Measurements from ENCODE around the gene RPGR.

RPGR gene

GRCh38 chrX:38327775-38328081, 419 bp upstream of the RPGR start:
- TF ChIP-seq POLR2AphosphoS5 (IDR thresholded peaks at IDR 0.05; ENCODE audit: low read depth, low read length) (no peak), POU2F2 (IDR thresholded peaks at IDR 0.05; ENCODE audit: low read depth, low read length) (no peak), POLR2A (IDR thresholded peaks at IDR 0.05; ENCODE audit: low read depth, low read length) (no peak)
- no peak for DNase-seq (ENCODE audit: insufficient read length, low spot score)
- FAIRE-seq, result no peak

DNA sequence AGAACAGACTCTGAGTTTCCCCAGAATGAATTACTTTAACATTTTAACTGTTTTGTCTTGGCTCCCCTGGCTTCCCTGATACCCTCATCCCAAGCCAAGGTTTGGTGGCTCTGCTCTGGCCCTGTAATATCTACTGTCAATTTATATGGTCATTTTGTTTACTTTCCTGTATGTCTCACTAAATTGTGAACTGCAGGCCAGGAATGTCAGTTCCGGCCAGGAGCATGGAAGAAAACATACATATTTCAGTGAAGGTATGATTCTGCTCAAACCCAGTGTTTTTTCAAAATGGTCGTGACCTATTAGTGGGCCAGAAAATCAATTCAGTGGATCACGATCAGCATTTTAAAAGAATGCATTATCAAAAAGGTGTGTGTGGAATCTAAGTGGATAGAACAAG, 1.2 kb downstream of the RPGR start:
- TF ChIP-seq TAF1 (IDR thresholded peaks at IDR 0.05; ENCODE audit: low read depth, low read length) (no peak), POU2F2 (IDR thresholded peaks at IDR 0.05; ENCODE audit: low read depth, low read length) (no peak), PAX5 (IDR thresholded peaks at IDR 0.05; ENCODE audit: insufficient read depth, low read length, severe bottlenecking) (no peak), POLR2A (IDR thresholded peaks at IDR 0.05; ENCODE audit: low read depth, low read length) (no peak), SPI1 (IDR thresholded peaks at IDR 0.05; ENCODE audit: low read depth, low read length) (no peak), POLR2AphosphoS5 (IDR thresholded peaks at IDR 0.05; ENCODE audit: low read depth, low read length) (no peak)
- FAIRE-seq, result no peak
- no peak for DNase-seq (ENCODE audit: insufficient read length, low spot score)

DNA sequence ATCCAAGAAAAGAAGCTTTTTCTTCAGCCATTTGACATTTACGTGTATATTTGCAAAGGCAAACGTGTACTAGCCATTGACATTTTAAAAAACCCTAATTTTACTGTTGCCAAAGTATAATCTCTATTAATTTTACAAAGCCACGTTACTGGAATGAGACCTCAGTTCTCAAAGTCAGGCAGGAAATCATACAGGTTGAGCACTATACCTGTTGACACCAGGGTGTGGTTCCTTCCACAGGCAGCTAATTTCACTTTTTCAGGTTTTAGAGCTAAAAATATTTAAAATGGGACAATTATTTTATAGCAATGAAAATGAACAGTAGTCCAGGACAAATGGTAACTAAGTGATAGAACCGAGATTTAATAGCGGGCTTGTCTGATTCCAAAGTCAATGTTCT, 6.5 kb downstream of the RPGR start:
- FAIRE-seq (no peak), DNase-seq (ENCODE audit: insufficient read length, low spot score) (no peak)
- TF ChIP-seq PAX5 (IDR thresholded peaks at IDR 0.05; ENCODE audit: insufficient read depth, low read length, severe bottlenecking), result no peak
- TF ChIP-seq POU2F2 (IDR thresholded peaks at IDR 0.05; ENCODE audit: low read depth, low read length), result no peak
- TF ChIP-seq POLR2AphosphoS5 (IDR thresholded peaks at IDR 0.05; ENCODE audit: low read depth, low read length), result no peak
- no peak for TF ChIP-seq SPI1 (IDR thresholded peaks at IDR 0.05; ENCODE audit: low read depth, low read length)
- TF ChIP-seq POLR2A (IDR thresholded peaks at IDR 0.05; ENCODE audit: low read depth, low read length), result no peak
- TF ChIP-seq TAF1 (IDR thresholded peaks at IDR 0.05; ENCODE audit: low read depth, low read length), result no peak

DNA sequence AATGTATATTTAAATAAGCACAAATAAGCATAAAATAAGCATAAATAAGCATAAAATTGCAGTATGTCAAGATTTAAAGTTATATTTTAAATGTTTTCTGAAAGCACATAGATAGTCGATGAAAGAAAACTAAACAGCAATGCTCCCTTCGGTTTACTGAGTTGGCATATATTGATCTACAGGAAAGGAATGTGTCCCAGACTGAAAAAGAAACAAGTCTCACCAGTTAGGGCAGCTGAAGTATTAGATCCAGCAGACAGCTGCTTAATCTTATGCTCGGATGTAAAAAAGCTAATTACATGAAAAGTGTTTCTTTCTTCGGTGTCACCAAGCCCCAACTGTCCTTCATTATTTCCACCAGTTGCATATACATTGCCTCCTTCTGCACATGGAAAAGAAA, 8.7 kb downstream of the RPGR start:
- FAIRE-seq, result no peak
- no peak for TF ChIP-seq PAX5 (IDR thresholded peaks at IDR 0.05; ENCODE audit: insufficient read depth, low read length, severe bottlenecking)
- TF ChIP-seq SPI1 (IDR thresholded peaks at IDR 0.05; ENCODE audit: low read depth, low read length), result no peak
- no peak for TF ChIP-seq POLR2AphosphoS5 (IDR thresholded peaks at IDR 0.05; ENCODE audit: low read depth, low read length)
- no peak for TF ChIP-seq POU2F2 (IDR thresholded peaks at IDR 0.05; ENCODE audit: low read depth, low read length)

DNA sequence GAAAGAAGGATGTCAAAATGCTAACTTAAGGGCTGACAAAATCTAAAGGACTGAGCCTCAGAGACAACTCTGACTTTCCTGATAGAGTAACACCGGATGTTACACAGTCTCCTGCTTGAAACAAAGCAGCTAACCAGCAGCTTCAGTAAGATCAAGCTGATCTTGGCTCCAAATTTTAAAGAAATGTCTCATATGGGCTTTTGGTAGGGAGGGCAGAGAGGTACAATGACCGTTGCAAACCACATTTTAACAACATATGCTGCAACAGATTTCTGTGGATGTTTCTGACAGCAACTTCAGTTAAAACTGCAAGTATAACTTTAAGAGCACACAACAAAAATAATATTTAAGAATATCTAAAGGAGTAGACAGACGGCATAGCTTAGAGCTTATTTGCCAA, 9.1 kb downstream of the RPGR start:
- FAIRE-seq, result no peak
- DNase-seq (ENCODE audit: insufficient read length, low spot score), result no peak
- TF ChIP-seq PAX5 (IDR thresholded peaks at IDR 0.05; ENCODE audit: insufficient read depth, low read length, severe bottlenecking) (no peak), SPI1 (IDR thresholded peaks at IDR 0.05; ENCODE audit: low read depth, low read length) (no peak), POLR2AphosphoS5 (IDR thresholded peaks at IDR 0.05; ENCODE audit: low read depth, low read length) (no peak), POU2F2 (IDR thresholded peaks at IDR 0.05; ENCODE audit: low read depth, low read length) (no peak)

More for the DNA sequence above, 8.7 kb downstream of the RPGR start:
- DNase-seq (ENCODE audit: insufficient read length, low spot score), result no peak

DNA sequence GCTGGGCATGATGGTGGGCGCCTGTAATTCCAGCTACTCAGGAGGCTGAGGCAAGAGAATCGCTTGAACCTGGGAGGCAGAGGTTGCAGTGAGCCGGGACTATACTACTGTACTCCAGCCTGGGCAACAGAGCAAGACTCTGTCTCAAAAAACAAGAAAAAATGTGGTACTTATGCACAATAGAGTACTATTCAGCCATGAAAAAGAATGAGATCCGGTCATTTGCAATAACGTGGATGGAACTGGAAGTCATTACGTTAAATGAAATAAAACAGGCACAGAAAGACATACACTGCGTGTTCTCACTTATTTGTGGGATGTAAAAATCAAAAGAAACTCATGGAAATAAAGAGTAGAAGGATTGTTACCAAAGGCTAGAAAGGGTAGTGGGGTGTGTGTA, 12.1 kb downstream of the RPGR start:
- DNase-seq (ENCODE audit: insufficient read length, low spot score), result no peak

GRCh38 chrX:38313190-38313589, 14.1 kb downstream of the RPGR start:
- DNase-seq (ENCODE audit: insufficient read length, low spot score) (no peak), FAIRE-seq (no peak)

More for the DNA sequence above, 12.1 kb downstream of the RPGR start:
- TF ChIP-seq SPI1 (IDR thresholded peaks at IDR 0.05; ENCODE audit: low read depth, low read length) (no peak), PAX5 (IDR thresholded peaks at IDR 0.05; ENCODE audit: insufficient read depth, low read length, severe bottlenecking) (no peak), TAF1 (IDR thresholded peaks at IDR 0.05; ENCODE audit: low read depth, low read length) (no peak), POU2F2 (IDR thresholded peaks at IDR 0.05; ENCODE audit: low read depth, low read length) (no peak), POLR2AphosphoS5 (IDR thresholded peaks at IDR 0.05; ENCODE audit: low read depth, low read length) (no peak), POLR2A (IDR thresholded peaks at IDR 0.05; ENCODE audit: low read depth, low read length) (no peak)
- FAIRE-seq, result no peak

DNA sequence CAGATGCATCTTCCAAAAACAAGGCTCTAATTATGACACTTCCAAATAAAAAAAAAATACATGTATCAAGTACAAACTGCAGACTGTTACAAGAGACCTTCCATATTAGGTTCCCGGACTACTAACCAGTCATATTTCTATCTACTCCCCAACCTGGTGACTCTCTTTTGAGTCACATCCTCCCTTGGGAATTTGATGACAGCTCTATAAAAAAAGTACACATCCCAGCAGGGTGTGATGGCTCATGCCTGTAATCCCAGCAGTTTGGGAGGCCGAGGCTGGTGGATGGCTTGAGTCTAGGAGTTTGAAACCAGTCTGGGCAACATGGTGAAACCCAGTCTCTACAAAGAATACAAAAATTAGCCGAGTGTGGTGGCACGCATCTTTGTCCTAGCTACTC, 14.9 kb downstream of the RPGR start:
- DNase-seq (ENCODE audit: insufficient read length, low spot score) (no peak), FAIRE-seq (no peak)
- TF ChIP-seq SPI1 (IDR thresholded peaks at IDR 0.05; ENCODE audit: low read depth, low read length), result no peak
- no peak for TF ChIP-seq TAF1 (IDR thresholded peaks at IDR 0.05; ENCODE audit: low read depth, low read length)
- TF ChIP-seq POLR2AphosphoS5 (IDR thresholded peaks at IDR 0.05; ENCODE audit: low read depth, low read length), result no peak
- no peak for TF ChIP-seq PAX5 (IDR thresholded peaks at IDR 0.05; ENCODE audit: insufficient read depth, low read length, severe bottlenecking)
- no peak for TF ChIP-seq POLR2A (IDR thresholded peaks at IDR 0.05; ENCODE audit: low read depth, low read length)
- no peak for TF ChIP-seq POU2F2 (IDR thresholded peaks at IDR 0.05; ENCODE audit: low read depth, low read length)

More at GRCh38 chrX:38313190-38313589, 14.1 kb downstream of the RPGR start:
- no peak for TF ChIP-seq POLR2AphosphoS5 (IDR thresholded peaks at IDR 0.05; ENCODE audit: low read depth, low read length)
- TF ChIP-seq PAX5 (IDR thresholded peaks at IDR 0.05; ENCODE audit: insufficient read depth, low read length, severe bottlenecking), result no peak
- TF ChIP-seq POU2F2 (IDR thresholded peaks at IDR 0.05; ENCODE audit: low read depth, low read length), result no peak
- no peak for TF ChIP-seq POLR2A (IDR thresholded peaks at IDR 0.05; ENCODE audit: low read depth, low read length)
- TF ChIP-seq TAF1 (IDR thresholded peaks at IDR 0.05; ENCODE audit: low read depth, low read length), result no peak
- TF ChIP-seq SPI1 (IDR thresholded peaks at IDR 0.05; ENCODE audit: low read depth, low read length), result no peak

DNA sequence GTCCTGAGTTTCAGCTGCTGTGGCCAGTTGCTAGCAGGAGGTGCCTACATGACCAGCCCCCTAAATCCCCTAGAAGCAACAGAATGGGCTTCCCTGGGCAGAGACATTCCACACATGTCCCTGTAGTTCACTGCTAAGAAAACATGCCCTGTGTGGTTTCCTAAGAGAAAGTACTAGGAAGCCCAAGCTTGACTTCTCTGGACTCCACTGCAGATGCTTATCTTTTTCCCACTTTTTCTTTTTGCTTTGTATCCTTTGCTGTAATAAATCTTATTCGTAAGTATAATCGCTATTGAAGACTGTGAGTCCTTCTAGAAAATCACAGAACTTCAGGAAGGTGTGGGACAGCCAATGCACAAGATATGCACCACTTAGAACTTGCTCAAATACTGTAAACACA, 15.6 kb downstream of the RPGR start:
- TF ChIP-seq POLR2A (IDR thresholded peaks at IDR 0.05; ENCODE audit: low read depth, low read length) (no peak), PAX5 (IDR thresholded peaks at IDR 0.05; ENCODE audit: insufficient read depth, low read length, severe bottlenecking) (no peak), POLR2AphosphoS5 (IDR thresholded peaks at IDR 0.05; ENCODE audit: low read depth, low read length) (no peak), POU2F2 (IDR thresholded peaks at IDR 0.05; ENCODE audit: low read depth, low read length) (no peak), TAF1 (IDR thresholded peaks at IDR 0.05; ENCODE audit: low read depth, low read length) (no peak), SPI1 (IDR thresholded peaks at IDR 0.05; ENCODE audit: low read depth, low read length) (no peak)
- FAIRE-seq (no peak), DNase-seq (ENCODE audit: insufficient read length, low spot score) (no peak)

DNA sequence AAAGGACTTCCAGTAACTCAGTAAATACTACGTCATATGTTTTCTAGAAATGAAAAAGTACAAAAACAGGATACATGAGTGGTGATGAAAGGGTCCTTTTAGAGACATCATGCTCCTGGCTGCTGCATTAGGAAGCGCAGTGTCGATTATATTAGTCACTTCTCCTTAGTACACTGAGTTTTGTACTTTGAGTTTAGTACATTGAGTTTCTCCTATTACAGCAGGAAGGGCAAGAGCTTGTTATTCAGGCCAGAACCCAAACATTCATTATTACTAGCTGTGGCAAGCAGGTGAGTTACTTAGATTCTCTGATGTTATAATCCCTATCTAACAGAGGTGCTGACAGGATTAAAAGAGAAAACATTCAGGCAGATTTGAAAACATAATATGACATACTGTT, 21.3 kb downstream of the RPGR start:
- no peak for TF ChIP-seq POLR2A (IDR thresholded peaks at IDR 0.05; ENCODE audit: low read depth, low read length)
- TF ChIP-seq TAF1 (IDR thresholded peaks at IDR 0.05; ENCODE audit: low read depth, low read length), result no peak
- no peak for DNase-seq (ENCODE audit: insufficient read length, low spot score)
- FAIRE-seq, result no peak

DNA sequence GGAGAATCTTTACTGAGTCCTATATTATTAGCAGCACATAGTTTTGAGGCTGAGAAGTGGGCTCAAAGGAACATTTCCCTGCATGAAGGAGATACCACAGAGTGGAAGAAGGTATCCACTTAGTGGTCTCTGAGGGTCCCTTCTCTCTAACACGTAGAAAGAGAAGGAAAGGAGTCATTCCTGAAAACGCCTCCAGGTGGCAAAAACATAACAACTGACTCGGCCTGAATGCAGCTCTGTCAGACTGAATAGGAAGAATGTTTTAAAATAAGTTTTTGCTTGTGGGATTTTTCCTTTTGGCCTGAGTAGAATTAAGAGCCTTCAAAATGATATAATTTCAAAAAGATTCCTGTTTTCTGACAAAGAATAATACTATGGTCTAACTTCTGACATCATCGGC, 23.3 kb downstream of the RPGR start:
- FAIRE-seq (no peak), DNase-seq (ENCODE audit: insufficient read length, low spot score) (no peak)
- TF ChIP-seq POLR2AphosphoS5 (IDR thresholded peaks at IDR 0.05; ENCODE audit: low read depth, low read length), result no peak
